ACC112 (cell line): ENCODE measurements around the gene MN1.
A peak's percentile ranks its signal among the peaks of the same experiment; 100 is the strongest.

Source experiments
- H2AFZ ChIP-seq: fragments of 200-600 bp; sonication (generic); one replicate; pipeline ENCODE4 v1.6.0; 2017; ENCODE audit warnings: antibody characterized with exemption, low read length; ENCODE audit not compliant: unreplicated experiment
- H3K27ac ChIP-seq: fragments of 200-600 bp; sonication (generic); 2 replicates; pipeline ENCODE4 v1.5.1; 2014; ENCODE audit warnings: low read depth, mild to moderate bottlenecking, antibody characterized with exemption, low read length, moderate library complexity
- H3K27me3 ChIP-seq: fragments of 200-600 bp; sonication (generic); 2 replicates; pipeline ENCODE4 v1.6.1; 2014; ENCODE audit warnings: mild to moderate bottlenecking, antibody characterized with exemption, low read length, moderate library complexity, mixed read lengths; ENCODE audit not compliant: insufficient read depth
- H3K36me3 ChIP-seq: fragments of 200-600 bp; sonication (generic); 2 replicates; pipeline ENCODE4 v1.6.1; 2016; ENCODE audit warnings: mild to moderate bottlenecking, antibody characterized with exemption, low read length, moderate library complexity, mixed read lengths; ENCODE audit not compliant: insufficient read depth
- H3K4me1 ChIP-seq: fragments of 200-600 bp; sonication (generic); one replicate; pipeline ENCODE4 v1.6.1; 2016; ENCODE audit warnings: low read length, mixed read lengths; ENCODE audit not compliant: insufficient read depth, unreplicated experiment, control insufficient read depth
- H3K4me3 ChIP-seq: fragments of 200-600 bp; sonication (generic); 2 replicates; pipeline ENCODE4 v1.5.1; 2014; ENCODE audit warnings: mild to moderate bottlenecking, low read depth, low read length
- H3K79me2 ChIP-seq: fragments of 200-600 bp; sonication (generic); one replicate; pipeline ENCODE4 v1.6.0; 2016; ENCODE audit warnings: low read length; ENCODE audit not compliant: control insufficient read depth, unreplicated experiment, insufficient read depth

Gene MN1

DNA sequence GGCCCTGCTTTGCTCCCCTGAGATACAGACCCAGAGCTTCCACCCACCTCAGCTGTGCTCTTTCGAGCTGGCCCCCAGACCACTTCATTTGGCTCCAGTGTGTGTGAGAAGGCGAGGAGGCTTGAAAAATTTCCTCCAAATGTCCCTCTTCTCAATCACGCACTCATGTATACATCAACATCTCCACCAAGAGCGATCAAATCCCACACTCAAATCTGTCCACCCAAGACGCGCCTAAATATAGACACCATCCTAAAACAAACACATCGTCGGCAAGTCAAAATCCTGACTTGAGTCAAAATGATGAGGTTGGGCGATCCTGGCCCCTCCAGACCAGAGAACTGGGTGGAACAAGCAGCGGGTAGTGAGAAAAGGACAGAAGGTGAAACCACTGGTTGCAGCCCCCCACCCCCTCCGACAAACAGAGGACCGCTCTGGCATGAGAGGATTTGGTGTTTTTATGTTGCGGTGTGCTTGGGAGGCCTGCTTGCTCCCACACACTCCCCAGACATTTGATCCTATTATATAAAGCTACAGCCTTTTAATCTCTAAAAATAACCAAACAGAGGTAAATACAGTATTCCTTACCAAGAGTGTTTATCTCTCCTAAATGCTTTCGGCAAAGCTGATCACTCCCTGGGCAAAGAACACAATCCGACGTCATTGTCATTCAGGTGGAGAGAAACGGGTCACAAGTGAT lies 10.2 kb downstream of the MN1 start:
- Histone ChIP-seq H3K27ac (peak overlapping the region; percentile 29; the same call in 1 of the 2 replicates), H3K27me3 (no peaks in the 10 kb centered on the region), H3K4me3 (no peak overlapping the region), H3K79me2 (no peaks in the 10 kb centered on the region), H2AFZ (no peak overlapping the region), H3K4me1 (no peaks in the 10 kb centered on the region), H3K36me3 (no peaks in the 10 kb centered on the region)

DNA sequence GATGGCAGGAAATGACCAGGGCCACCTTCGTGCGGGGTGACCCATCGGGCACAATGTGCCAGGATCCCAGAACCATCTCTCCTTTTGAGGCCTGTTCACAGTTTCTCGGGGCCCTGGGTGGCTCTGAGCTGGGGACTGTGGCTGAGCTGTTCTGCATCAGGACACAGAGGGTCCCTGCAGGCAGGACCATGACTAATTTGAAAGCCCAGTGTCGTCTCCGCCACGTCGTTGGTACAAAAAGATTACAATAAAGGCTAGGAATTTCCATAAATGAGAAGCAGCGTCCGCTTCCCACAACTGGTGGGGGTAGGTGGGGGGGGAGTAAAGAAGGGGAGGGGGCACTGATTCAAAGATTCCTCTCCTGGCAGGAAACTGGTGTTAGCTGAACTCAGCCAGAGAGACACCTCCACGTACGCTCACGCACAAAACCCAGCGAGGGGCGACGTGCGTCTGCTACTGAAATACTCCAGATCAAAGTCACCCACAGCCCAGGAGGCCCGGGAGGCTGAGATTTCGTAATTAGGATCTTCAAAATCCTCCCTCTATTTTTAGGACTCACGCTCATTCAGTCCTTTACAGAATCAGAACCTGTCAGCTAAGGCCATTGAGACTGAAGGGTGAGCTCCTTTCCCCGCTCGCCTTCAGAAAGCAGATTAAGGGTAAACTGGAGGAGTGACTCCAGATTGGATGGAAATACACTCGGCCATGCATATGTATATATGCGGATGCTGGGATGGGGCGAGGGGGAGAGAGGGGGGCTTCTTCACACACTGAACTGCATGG lies 11.0 kb downstream of the MN1 start:
- Histone ChIP-seq H3K4me3 (no peak overlapping the region), H3K27ac (peak overlapping the region; percentile 29; the same call in 1 of the 2 replicates), H2AFZ (no peak overlapping the region), H3K36me3 (no peaks in the 10 kb centered on the region), H3K79me2 (no peaks in the 10 kb centered on the region), H3K27me3 (no peaks in the 10 kb centered on the region), H3K4me1 (no peaks in the 10 kb centered on the region)

GRCh38 chr22:27788500-27789288 lies 12.9 kb downstream of the MN1 start:
- peak overlapping the region; percentile 19; the same call in 1 of the 2 replicates for H3K27ac ChIP-seq
- H2AFZ ChIP-seq = no peak overlapping the region
- no peak overlapping the region for H3K4me3 ChIP-seq
- no peaks in the 10 kb centered on the region for H3K27me3 ChIP-seq
- no peaks in the 10 kb centered on the region for H3K79me2 ChIP-seq
- no peaks in the 10 kb centered on the region for H3K4me1 ChIP-seq
- no peaks in the 10 kb centered on the region for H3K36me3 ChIP-seq

- no peak overlapping the region for H2AFZ ChIP-seq
- peak overlapping the region; percentile 51; the same call in 1 of the 2 replicates for H3K27ac ChIP-seq
- H3K4me3 ChIP-seq = no peak overlapping the region
- no peaks in the 10 kb centered on the region for H3K4me1 ChIP-seq
- no peaks in the 10 kb centered on the region for H3K79me2 ChIP-seq
- no peaks in the 10 kb centered on the region for H3K36me3 ChIP-seq
- no peaks in the 10 kb centered on the region for H3K27me3 ChIP-seq
These were observed 14.6 kb downstream of the MN1 start for GRCh38 chr22:27786965-27787364.

- Histone ChIP-seq H3K27ac (peak overlapping the region; percentile 51; the same call in 1 of the 2 replicates), H3K27me3 (no peaks in the 10 kb centered on the region), H3K79me2 (no peaks in the 10 kb centered on the region), H3K4me3 (no peak overlapping the region), H3K4me1 (no peaks in the 10 kb centered on the region), H3K36me3 (no peaks in the 10 kb centered on the region), H2AFZ (no peak overlapping the region)
These were observed 15.1 kb downstream of the MN1 start for GRCh38 chr22:27786291-27786932.

DNA sequence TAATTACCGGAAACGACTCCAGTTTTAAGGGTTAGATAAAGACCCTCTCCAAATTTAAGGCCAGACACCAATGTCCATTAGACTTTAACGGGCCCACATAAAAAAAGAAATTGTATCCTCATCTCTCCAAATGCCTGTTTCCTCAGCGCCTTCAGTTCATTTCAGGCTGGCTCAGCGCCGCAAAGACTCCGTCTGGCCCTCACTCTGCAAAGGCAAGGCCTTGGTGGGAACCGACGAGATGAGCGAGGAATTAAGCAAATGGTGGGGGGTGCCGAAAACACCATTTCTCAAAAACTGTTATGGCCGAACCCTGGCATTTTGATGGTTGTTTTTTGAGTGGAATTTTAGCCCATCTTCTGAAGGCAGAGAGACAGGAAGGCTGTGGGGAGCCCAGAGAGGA lies 15.7 kb downstream of the MN1 start:
- Histone ChIP-seq H3K36me3 (no peaks in the 10 kb centered on the region), H3K79me2 (no peaks in the 10 kb centered on the region), H3K27me3 (no peaks in the 10 kb centered on the region), H2AFZ (no peak overlapping the region), H3K27ac (peak overlapping the region; percentile 51; the same call in 1 of the 2 replicates), H3K4me1 (no peaks in the 10 kb centered on the region), H3K4me3 (no peak overlapping the region)

- no peaks in the 10 kb centered on the region for H3K4me1 ChIP-seq
- H3K27ac ChIP-seq = peak overlapping the region; percentile 41; the same call in 1 of the 2 replicates
- H2AFZ ChIP-seq = no peak overlapping the region
- H3K36me3 ChIP-seq = no peaks in the 10 kb centered on the region
- H3K27me3 ChIP-seq = no peaks in the 10 kb centered on the region
- H3K4me3 ChIP-seq = no peak overlapping the region
- no peaks in the 10 kb centered on the region for H3K79me2 ChIP-seq
These were observed 17.5 kb downstream of the MN1 start for GRCh38 chr22:27784120-27784475.

DNA sequence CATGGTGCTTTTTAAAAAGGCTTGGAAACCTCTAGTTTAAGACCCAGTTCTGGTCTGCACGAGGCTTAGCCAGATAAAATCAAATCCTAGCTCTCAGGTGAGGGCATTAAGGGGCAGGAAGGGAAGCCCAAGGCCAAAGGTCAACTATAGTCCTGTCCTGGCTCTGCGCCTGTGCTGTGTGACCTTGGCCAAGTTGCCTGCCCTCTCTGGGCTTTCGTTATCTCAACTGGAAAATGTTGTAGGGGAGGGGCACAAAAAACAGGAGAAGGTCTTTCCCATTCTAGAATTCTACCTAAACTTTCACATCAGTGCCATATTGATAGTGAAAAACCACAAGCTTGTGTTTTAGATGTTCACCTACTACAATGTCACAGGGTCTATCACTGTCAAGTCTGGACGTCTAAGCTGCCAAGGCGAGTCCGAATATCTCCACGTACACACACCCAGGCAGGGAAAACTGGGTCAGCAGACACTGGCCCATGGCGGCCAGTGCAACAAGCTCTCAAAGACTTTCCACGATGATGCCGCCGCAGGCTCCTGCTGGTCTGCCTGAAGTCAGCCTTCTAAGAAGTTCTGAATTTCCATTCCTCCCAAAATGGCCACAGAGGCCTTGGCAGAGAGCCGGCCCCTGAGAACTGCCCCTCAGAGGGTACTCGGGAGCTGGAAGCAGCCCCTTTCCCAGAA lies 18.0 kb downstream of the MN1 start:
- H3K79me2 ChIP-seq = no peaks in the 10 kb centered on the region
- H3K4me1 ChIP-seq = no peaks in the 10 kb centered on the region
- H2AFZ ChIP-seq = no peak overlapping the region
- no peak overlapping the region for H3K4me3 ChIP-seq
- no peaks in the 10 kb centered on the region for H3K36me3 ChIP-seq
- no peaks in the 10 kb centered on the region for H3K27me3 ChIP-seq
- no peak overlapping the region for H3K27ac ChIP-seq

DNA sequence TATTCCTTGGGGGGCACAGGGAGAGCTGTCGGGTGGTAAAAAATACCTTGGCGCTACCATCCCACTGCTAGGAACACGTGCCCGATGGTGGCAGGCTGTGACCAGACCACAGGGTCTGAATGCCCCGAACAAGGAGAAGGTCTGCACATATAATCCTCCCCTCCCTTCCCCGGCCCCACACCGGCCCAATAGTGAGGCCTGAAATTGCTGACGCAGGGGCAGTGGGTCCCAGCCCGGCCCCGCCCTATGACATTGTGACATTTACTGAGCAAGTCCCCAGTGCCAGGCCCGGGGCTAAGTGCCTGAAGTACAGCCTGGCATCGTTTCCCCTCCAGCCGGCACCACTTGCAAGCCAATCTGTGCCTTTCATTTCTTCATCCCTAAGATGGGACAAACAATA lies 19.5 kb downstream of the MN1 start:
- Histone ChIP-seq H3K27me3 (no peaks in the 10 kb centered on the region), H3K4me3 (no peak overlapping the region), H3K79me2 (no peaks in the 10 kb centered on the region), H3K27ac (no peak overlapping the region), H3K4me1 (no peaks in the 10 kb centered on the region), H3K36me3 (no peaks in the 10 kb centered on the region), H2AFZ (no peak overlapping the region)

DNA sequence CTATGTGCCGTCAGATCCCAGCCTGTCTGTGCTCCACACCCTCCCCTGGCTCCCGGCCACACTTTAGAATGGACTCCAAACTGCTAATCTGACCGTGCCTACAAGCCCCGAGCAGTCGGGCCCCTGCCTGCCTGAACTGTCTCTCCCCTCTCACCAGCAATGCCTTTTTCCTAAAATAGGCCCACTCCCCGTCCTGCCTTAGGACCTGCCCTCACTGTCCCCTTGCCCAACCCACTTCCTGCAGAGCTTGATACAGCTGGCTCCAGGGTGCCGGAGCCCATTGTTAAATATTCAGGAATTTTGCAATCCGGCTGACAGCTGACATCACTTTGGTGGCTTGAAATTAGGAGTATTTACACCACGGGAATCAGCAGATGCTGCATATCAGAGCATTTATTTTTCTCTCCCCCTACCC lies 21.4 kb downstream of the MN1 start:
- Histone ChIP-seq H3K27ac (no peak overlapping the region), H3K79me2 (no peaks in the 10 kb centered on the region), H3K4me1 (peaks cover 6% of the 10 kb centered on the region)

More for the DNA sequence above, 21.4 kb downstream of the MN1 start:
- Histone ChIP-seq H3K36me3 (no peaks in the 10 kb centered on the region), H2AFZ (no peak overlapping the region), H3K4me3 (no peak overlapping the region), H3K27me3 (no peaks in the 10 kb centered on the region)
